ENCODE data around the gene PTPRZ1. TPM values are rescaled to one million over a fixed set of nuclear protein-coding genes. Genes with fewer than 3 reads are reported as not detected.
A peak's percentile ranks its signal among the peaks of the same experiment; 100 is the strongest.

PTPRZ1 gene
- total RNA-seq, 1 experiment from 2014 or later, result 74.2 TPM

DNA sequence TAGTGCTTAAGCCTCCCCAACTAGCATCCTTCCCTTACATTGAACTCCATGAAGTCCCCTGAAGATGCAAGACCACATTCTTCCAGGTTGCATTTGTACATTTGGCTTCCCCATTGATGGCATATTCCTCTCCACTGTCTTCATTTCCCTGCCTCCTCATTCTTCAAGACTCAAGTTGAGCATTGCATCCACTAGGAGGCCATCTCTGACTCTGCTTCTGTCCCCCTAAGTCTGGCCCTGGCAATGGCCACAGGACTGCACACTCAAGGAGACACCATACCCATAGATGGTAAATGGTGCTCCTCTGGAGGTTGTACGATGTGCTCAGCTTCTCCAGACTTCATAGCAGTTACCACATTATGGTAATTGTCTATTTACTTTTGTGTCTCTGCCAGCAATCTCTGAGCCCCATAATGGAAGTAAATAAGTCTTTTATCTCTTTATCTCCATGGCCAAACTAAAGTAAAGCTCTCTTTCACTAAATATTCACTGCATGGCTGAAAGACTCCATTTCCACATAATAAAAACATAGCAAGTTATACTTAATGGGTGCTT lies 112.6 kb downstream of the PTPRZ1 start:
- Histone ChIP-seq H3K23me2 (ENCODE audit: insufficient read length, low read depth, low read length, poor library complexity, severe bottlenecking) (no peaks in the 10 kb centered on the region), H4K91ac (ENCODE audit: insufficient read length, low read depth, low read length) (no peak overlapping the region), H3K4me2 (ENCODE audit: insufficient read depth, insufficient read length, low read length) (no peak overlapping the region), H3K9me3 (ENCODE audit: control insufficient read depth, low read depth, low read length) (no peaks in the 10 kb centered on the region), H2AK5ac (ENCODE audit: insufficient read length, low read length) (no peak overlapping the region), H3K18ac (ENCODE audit: insufficient read length, low read depth, low read length) (no peak overlapping the region), H2BK120ac (ENCODE audit: low read depth, low read length, poor library complexity, severe bottlenecking) (no peak overlapping the region), H3K27me3 (ENCODE audit: insufficient read depth, low read length) (no peaks in the 10 kb centered on the region), H2BK20ac (ENCODE audit: low read depth, low read length, poor library complexity, severe bottlenecking) (no peak overlapping the region), H3K4ac (ENCODE audit: low read depth, low read length) (no peak overlapping the region), H3K79me1 (ENCODE audit: insufficient read depth, low read depth, low read length, poor library complexity, severe bottlenecking) (no peaks in the 10 kb centered on the region), H3K56ac (ENCODE audit: insufficient read length, low read depth, low read length) (no peak overlapping the region), H3K79me2 (ENCODE audit: insufficient read depth, low read length) (no peaks in the 10 kb centered on the region), H3T11ph (ENCODE audit: low read length) (no peak overlapping the region), H4K8ac (replicated peaks; ENCODE audit: insufficient read length, low read depth, low read length) (no peak overlapping the region), H2BK12ac (ENCODE audit: insufficient read length, low read depth, low read length) (no peak overlapping the region), H3K4me1 (ENCODE audit: insufficient read depth, low read length) (no peaks in the 10 kb centered on the region), H2BK5ac (ENCODE audit: insufficient read length, low read length) (no peak overlapping the region), H3K23ac (ENCODE audit: insufficient read length, low read depth, low read length) (no peak overlapping the region), H3K14ac (ENCODE audit: insufficient read depth, low read length) (no peak overlapping the region), H4K20me1 (ENCODE audit: control insufficient read depth, insufficient read depth, insufficient read length) (no peaks in the 10 kb centered on the region), H2AFZ (ENCODE audit: low read length) (no peak overlapping the region), H3K9ac (ENCODE audit: extremely low read depth, insufficient read length, low read length) (no peak overlapping the region), H2BK15ac (ENCODE audit: low read depth, low read length) (no peak overlapping the region), H4K5ac (ENCODE audit: insufficient read length, low read depth, low read length) (no peak overlapping the region), H3K27ac (ENCODE audit: insufficient read length, low read depth, low read length) (no peak overlapping the region)
- peaks cover 44 to 59% (median 47%) of the 10 kb centered on the region in 3 experiments; a peak in 6 of 7 replicates for H3K36me3 Mint-ChIP-seq (ENCODE audit: insufficient read depth in 1 of 3, low read depth in 3 of 3)
- no CpG with 5 or more reads among the region's 1 CpG for WGBS (ENCODE audit: extremely low coverage, insufficient read length, low lambda C conversion rate)
- peak overlapping the region in 2 of 3 experiments; percentile 9 to 75; a peak in 4 of 7 replicates for H3K27ac Mint-ChIP-seq
- DNase-seq, result no peak
- H3K4me1 Mint-ChIP-seq, result no peaks in the 10 kb centered on the region
- H3K4me3 Mint-ChIP-seq, result no peak overlapping the region
- no peaks in the 10 kb centered on the region for H3K9me3 Mint-ChIP-seq
- TF ChIP-seq, protein P1, sequence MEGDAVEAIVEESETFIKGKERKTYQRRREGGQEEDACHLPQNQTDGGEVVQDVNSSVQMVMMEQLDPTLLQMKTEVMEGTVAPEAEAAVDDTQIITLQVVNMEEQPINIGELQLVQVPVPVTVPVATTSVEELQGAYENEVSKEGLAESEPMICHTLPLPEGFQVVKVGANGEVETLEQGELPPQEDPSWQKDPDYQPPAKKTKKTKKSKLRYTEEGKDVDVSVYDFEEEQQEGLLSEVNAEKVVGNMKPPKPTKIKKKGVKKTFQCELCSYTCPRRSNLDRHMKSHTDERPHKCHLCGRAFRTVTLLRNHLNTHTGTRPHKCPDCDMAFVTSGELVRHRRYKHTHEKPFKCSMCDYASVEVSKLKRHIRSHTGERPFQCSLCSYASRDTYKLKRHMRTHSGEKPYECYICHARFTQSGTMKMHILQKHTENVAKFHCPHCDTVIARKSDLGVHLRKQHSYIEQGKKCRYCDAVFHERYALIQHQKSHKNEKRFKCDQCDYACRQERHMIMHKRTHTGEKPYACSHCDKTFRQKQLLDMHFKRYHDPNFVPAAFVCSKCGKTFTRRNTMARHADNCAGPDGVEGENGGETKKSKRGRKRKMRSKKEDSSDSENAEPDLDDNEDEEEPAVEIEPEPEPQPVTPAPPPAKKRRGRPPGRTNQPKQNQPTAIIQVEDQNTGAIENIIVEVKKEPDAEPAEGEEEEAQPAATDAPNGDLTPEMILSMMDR (conservative IDR thresholded peaks at IDR 0.05), result peak; percentile 52
- H3K27me3 Mint-ChIP-seq (ENCODE audit: low read depth), result no peaks in the 10 kb centered on the region
